HG03108 (cell line): Measurements from ENCODE around the gene PEX13.

ENCODE experiments used
- ATAC-seq: cut with Tn5 transposase; IDR thresholded peaks from one replicate; pipeline ENCODE4 v1.9.1; 2021; ENCODE audit warnings: moderate library complexity; ENCODE audit not compliant: unreplicated experiment

Gene PEX13

DNA sequence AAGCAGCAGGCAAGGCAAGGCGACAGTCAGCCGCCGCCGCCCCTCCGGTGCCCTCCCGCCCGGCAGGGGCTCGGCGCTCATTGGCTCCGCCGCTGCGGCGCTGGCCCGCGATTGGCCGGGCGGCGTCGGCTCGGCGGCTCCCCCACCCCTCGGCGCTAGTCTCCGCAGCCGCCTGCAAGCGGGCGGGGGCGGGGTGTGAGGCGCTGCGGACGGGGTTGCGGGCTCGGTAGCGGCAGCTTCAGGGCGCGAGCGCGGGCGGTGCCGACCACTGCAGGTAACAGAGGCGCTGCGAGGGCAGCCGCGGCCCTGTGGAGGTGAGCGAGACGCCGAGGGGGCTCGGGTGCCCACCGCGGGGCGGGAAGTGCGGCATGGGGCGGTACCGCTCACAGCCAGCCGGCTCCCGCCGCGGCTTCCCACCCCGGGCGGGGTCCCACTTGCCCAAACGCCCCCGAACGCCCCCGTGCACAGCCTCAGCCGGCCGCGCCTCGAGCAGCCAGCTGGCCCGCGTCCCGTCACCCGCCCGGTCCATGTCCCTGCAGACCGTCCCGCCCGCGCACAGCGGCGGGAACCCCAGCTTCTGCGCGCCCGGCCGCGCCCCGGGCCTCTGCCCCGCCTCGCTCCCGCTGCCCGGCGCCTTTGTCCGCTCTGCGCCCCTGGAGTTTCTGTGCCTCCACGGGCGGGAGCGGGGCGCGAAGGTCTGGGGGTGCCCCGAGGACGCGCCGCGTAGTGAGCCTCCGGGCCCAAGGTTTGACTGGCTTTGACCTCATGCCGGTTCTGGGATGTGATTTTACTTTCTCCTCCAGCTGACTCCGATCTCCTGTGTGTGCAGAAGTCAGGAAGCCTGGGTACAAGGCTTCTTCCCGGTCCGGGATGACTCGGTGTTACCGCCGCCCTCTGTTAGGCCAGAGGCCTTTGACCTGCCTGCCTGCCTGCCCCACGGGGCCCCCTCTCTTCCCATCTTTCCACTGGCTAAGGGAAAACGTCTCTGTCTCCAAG lies 48.5 kb downstream of the PEX13 start, which contains the start of gene SANBR:
TSS of gene SANBR (plus strand) at position 158 of the 996 bp plus-strand sequence. CDS start 4,480 bp downstream, outside the sequence.
- ATAC-seq: peak; percentile 96

DNA sequence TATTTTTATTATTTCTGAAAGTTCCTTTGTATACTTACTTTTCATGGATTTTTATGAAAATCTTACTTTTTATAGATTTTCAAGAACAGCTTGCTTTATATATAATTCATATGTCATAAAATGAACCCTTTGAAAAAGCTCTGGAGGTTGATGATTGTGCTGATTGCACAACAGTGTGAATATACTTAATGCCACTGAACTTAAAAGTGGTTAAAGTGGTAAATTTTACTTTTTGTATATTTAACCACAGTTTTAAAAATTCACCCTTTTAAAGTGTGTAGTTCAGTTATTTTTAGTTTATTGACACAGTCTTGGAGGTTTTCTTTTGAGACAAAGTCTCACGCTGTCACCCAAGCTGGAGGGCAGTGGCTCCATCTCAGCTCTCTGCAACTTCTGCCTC lies 56.6 kb downstream of the PEX13 start:
- ATAC-seq: no peak

DNA sequence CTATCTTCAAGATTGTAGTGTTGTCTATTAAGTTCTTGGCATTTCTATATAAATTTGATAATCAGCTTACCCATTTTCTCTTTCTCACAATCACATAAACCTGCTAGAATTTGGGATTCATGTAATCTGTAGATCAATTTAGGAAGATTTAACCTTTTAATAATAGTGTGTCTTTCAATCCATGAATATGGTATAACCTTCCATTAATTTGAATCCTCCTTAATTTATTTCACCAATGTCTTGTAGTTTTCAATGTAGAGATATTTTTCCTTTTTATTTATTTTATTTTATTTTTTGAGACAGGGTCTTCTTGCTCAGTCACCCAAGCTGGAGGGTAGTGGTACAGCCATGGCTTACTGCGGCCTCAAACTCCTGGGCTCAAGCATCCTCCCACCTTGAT lies 68.4 kb downstream of the PEX13 start:
- ATAC-seq: no peak

DNA sequence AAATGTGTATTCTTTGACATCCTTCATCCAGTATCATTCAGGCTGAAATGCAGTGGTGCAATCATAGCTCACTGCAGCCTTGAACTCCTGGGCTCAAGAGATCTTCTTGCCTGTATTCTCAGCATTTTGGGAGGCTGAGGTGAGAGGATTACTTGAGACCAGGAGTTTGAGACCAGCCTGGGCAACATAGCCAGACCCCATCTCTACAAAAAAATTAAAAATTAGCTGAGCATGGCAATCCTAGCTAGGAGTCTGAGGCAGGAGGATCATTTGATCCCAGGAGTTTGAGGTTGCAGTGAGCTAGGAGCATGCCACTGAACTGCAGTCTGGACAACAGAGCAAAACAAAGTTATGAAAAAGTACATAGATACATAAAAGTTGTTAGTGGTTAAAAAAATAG lies 72.3 kb downstream of the PEX13 start:
- ATAC-seq: no peak

DNA sequence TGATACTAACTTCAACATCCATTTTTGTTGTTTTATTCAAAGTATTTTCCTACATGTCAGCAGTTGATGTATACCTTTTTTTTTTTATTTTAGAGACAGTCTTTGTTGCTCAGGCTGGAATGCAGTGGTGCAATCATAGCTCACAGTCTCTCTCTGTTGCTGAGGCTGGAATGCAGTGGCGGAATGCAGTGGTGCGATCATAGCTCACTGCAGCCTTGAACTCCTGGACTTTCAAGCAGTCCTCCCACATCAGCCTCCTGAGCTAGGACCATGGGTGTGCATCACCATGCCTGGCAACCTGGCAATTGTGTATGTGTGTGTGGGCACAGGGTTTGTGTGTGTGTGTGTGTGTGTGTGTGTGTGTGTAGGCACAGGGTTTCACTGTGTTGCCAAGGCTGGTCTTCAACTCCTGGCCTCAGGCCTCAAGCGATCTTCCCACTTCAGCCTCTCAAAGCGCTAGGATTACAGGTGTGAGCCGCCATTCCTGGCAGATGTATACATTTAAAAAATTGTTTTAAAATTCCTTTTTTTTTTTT lies 72.9 kb downstream of the PEX13 start:
- ATAC-seq: no peak

DNA sequence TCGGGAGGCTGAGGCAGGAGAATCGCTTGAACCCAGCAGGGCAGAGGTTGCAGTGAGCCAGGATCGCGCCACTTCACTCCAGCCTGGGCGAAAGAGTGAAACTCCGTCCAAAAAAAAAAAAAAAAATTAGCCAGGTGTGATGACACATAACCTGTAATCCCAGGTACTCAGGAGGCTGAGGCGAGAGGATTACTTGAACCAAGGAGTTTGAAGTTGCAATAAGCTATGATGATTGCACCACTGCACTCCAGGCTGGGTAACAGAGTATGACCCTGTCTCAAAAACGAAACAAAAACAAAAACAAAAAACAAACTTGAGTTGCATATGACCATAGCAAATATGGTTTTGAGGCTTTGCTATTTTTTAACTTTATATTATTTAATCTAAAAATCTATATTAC lies 74.0 kb downstream of the PEX13 start:
- no peak for ATAC-seq

DNA sequence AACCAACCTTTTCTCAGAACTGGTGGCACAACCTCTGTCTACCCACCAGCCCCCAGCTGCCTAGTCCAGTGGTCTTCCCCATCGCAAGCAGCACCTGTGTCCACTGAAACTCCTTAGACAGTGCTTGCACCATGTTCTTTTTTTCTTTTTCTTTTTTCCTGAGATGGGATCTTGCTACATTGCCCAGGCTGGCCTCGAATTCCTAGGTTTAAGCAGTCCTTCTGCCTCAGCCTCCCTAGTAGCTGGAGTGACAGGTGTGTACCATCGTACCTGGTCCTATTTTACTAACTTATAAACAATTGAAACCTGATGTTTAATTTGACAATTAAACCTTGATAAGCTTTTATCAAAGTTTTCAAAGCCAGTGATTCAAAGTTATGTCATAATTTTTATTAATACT lies 78.9 kb downstream of the PEX13 start:
- ATAC-seq: no peak

DNA sequence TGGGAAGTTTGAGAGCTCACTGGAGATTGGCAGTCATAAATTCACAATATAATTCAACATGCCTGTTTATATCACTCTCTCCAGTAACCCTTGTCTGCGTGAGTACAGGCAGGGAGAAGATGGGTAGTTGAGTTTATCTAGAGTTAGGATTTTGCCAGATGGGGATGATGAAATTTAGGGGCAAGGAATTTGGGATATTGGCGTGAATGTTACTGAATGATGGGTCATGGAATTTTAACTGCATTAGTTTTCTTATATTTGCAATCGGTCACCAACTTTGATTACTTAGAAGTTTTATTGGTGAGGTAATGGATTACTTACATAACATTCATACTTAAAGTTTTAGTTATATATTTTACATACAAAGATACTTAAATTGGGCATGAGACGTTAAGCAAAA lies 83.3 kb downstream of the PEX13 start:
- no peak for ATAC-seq
